Kidney epithelial cell (primary cell): ENCODE results near the gene TMEM179. TPM values are rescaled to one million over a fixed set of nuclear protein-coding genes. Genes with fewer than 3 reads are reported as not detected.

Source experiments
- DNase-seq: peaks from one replicate; pipeline ENCODE4 v3.0.0-alpha.2; 2010; ENCODE audit warnings: low read depth
- H3K27me3 ChIP-seq: 2 replicates; pipeline ENCODE4 v1.6.0; 2011; ENCODE audit warnings: low read length; ENCODE audit not compliant: control insufficient read depth, insufficient read depth
- H3K36me3 ChIP-seq: 2 replicates; pipeline ENCODE4 v1.5.1; 2011; ENCODE audit warnings: low read length; ENCODE audit not compliant: control insufficient read depth, insufficient read depth
- H3K4me3 ChIP-seq: 2 replicates; pipeline ENCODE4 v1.5.1; 2011; ENCODE audit warnings: low read depth, mild to moderate bottlenecking, control low read depth, low read length
- total RNA-seq: library from RNA; depleted of rRNA; stranded (reverse); fragments of >200 nt; gene quantifications from 2 replicates; pipeline ENCODE4 v1.2.3, GENCODE V29; 2015
- TF ChIP-seq, protein P1 (sequence below): IDR thresholded peaks from 2 replicates; pipeline ENCODE4 v1.5.1; 2011; ENCODE audit warnings: mild to moderate bottlenecking, moderate library complexity, low read length, control low read depth, inconsistent platforms; ENCODE audit not compliant: insufficient read depth, poor library complexity, severe bottlenecking

Gene TMEM179
- total RNA-seq, 1 donor from 2014 or later = not detected

DNA sequence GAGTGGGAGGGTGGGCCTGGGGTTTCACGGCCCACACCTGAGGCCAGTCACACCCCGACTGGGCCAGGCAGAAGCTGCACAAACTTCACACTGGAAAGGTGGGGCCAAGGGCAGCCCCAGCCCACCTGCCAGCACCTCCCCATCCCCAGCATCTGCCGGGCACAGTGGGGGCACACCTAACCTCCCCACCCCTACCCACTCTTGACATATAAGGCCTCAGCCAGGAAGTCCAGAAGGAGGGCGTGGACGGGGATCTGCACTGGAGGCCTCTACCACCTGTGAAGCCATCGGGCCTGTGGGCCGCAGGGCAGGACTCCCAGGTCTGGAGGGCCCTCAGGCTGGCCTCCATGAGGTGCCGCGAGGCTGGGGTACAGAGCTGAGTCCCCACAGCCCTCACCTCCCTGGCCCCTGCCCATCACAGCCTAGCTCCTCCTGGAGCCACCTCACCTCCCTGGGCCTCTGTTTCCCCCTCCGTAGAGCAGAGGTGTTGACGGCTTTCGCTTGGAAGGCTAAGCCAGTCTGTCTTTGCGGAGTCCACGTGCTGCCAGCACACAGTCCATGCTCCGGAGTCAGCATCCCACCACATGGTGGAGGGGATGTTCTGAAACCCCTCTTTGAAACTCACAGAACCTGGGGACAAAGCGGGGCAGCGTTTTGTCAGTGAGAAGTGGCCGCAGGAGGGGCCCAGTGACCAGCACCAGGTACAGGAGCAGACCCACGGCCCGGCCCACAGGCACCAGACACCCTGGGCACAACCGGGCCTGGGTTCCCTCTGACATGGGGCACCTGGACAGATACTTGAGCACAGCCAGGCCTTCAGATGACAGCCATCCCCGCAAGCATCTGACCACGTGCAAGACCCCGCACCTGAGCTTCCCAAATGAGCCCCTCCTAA, 46.7 kb upstream of the TMEM179 start:
- H3K27me3 ChIP-seq = peaks cover 4% of the 10 kb centered on the region
- H3K36me3 ChIP-seq = no peaks in the 10 kb centered on the region
- DNase-seq = no peak
- TF ChIP-seq, protein P1, sequence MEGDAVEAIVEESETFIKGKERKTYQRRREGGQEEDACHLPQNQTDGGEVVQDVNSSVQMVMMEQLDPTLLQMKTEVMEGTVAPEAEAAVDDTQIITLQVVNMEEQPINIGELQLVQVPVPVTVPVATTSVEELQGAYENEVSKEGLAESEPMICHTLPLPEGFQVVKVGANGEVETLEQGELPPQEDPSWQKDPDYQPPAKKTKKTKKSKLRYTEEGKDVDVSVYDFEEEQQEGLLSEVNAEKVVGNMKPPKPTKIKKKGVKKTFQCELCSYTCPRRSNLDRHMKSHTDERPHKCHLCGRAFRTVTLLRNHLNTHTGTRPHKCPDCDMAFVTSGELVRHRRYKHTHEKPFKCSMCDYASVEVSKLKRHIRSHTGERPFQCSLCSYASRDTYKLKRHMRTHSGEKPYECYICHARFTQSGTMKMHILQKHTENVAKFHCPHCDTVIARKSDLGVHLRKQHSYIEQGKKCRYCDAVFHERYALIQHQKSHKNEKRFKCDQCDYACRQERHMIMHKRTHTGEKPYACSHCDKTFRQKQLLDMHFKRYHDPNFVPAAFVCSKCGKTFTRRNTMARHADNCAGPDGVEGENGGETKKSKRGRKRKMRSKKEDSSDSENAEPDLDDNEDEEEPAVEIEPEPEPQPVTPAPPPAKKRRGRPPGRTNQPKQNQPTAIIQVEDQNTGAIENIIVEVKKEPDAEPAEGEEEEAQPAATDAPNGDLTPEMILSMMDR = no peak
- H3K4me3 ChIP-seq = no peak overlapping the region

DNA sequence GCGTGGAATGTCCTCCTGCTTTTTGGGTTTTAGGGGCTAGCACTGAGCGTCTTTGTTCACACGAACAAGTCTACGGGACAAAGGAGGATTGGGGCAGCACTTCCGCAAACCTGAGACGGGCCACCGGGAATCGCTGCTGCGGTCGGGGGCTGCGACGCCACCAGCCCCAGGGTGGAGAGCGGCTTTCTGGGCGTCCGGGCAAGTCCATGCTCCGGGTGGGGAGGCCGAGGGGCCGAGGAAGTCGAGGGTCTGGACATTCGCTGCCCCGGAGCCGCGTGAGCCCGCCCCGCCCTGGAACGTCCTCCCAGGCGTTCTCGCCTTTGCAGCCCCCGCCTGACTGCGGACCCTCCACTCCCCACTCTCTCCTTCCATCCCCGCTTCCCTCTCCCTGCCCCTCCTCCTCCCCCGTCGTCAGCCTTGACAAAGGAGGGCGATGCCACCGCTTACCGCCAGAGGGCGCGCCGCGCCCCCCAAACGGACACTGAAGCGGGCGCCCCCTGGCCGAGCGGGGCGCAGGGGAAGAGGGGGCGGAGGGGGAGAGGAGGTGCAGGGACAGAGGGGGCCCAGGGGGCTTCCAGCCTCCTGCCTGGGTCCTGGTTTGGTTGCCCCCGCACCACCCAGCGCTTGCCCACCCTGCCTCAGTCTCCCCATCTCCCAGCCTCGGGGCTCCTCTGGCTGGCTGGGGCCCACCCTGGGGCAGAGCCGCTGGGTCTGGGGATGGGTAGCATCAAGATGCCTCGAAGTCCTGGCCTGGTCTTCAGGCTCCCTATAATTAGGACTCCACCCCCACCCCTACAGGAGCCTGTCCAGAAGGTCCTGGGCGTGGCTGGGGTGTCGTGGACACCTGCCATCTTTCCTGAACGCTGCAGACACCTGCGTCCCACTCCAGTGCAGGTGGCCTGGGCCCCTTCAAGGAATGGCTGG, 45.7 kb upstream of the TMEM179 start:
- TF ChIP-seq, protein P1 = peak; percentile 100
- no peak for DNase-seq
- no peaks in the 10 kb centered on the region for H3K36me3 ChIP-seq
- H3K27me3 ChIP-seq = peaks cover 4% of the 10 kb centered on the region
- peak overlapping the region; percentile 63 for H3K4me3 ChIP-seq

DNA sequence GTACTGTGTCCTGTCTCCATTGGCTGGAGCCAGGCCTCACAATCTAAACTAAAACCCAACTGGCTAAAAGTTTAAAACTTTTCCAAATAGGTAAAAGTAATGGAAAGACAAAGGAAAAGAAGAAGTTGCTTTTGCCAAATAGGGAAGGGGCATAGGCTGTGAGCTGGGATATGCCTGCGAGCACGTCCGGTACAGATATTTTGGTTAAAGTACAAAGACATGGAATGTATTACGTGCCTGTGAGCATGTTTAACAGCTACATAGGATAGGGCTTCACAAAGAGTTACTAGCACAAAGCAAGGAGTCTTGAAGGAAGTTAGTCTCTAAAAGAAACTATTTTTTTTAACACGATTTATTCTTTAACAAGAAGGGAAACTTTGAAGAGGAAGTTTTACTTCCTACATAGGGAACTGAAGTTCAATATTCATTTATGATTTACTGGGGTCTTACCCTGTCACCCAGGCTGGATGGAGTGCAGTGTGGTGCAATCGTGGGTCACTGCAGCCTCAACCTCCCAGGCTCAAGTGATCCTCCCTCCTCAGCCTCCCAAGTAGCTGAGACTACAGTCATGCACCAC, 43.0 kb upstream of the TMEM179 start:
- DNase-seq = no peak
- Histone ChIP-seq H3K36me3 (no peaks in the 10 kb centered on the region), H3K27me3 (peaks cover 6% of the 10 kb centered on the region), H3K4me3 (no peak overlapping the region)
- TF ChIP-seq, protein P1 = no peak

DNA sequence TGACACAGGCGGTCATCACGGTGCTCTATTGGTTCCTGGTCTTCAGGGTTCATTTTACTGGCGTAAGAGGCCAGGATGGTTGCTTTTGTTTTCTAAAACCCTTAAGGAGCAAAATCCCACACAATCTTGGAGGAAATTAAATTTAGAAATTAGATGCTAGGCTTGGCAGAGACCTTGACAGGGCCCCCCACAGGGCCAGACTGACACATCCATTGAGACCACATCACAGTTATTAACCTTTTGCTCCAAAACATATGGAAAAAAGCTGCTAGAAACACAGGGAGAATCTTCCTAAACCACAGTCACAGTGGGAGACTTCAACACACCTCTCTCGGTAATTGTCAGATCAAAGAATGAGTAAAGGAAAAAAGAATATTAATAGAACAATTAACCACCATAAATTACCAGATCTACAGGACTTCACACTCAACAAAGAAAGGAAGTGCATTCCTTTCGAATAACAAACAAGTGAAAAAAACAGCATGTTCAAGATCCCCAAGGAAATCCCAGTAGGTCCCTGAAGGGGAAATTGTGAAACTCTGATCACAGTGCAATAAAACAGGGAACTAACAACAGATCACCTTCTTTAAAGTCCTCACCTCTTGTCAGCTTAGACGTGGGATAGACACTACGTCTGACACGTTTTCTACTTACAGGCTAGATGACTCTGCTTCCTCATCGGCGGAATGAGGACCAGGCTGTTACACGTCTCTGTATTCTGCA, 40.2 kb upstream of the TMEM179 start:
- Histone ChIP-seq H3K27me3 (peaks cover 7% of the 10 kb centered on the region), H3K4me3 (no peak overlapping the region), H3K36me3 (no peaks in the 10 kb centered on the region)
- no peak for DNase-seq
- TF ChIP-seq, protein P1 = no peak

DNA sequence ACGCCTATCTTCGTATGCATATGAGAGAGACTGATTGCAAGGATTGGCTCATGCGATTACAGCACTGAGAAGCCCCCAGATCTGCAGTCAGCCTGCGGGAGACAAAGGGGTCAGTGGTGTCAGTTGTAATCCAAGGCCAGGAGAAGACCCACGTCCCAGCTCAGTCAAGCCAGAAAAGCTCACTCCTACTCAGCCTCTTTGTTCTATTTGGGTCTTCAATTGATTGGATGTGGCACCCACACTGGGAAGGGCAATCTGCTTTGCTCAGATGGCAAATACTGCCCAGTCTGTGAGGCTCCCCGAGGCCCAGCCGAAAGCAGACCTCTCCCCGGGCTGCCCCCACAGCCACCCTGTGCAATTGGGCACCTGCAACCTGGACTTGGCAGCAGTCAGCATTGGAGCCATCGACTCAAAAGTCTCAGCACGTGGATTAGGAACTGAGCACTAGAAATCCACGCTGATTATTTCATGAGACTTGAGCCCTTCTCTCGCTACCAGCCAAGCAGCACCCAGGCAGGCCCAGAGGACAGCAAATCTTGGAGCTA, 39.6 kb upstream of the TMEM179 start:
- H3K27me3 ChIP-seq = peaks cover 12% of the 10 kb centered on the region
- no peaks in the 10 kb centered on the region for H3K36me3 ChIP-seq
- TF ChIP-seq, protein P1 = no peak
- H3K4me3 ChIP-seq = no peak overlapping the region
- DNase-seq = no peak
